Measurements from ENCODE around the gene KCNN2. TPM values are rescaled to one million over a fixed set of nuclear protein-coding genes. Genes with fewer than 3 reads are reported as not detected.

The KCNN2 gene
- total RNA-seq, 1 donor from 2014 or later, result 2.0 TPM

DNA sequence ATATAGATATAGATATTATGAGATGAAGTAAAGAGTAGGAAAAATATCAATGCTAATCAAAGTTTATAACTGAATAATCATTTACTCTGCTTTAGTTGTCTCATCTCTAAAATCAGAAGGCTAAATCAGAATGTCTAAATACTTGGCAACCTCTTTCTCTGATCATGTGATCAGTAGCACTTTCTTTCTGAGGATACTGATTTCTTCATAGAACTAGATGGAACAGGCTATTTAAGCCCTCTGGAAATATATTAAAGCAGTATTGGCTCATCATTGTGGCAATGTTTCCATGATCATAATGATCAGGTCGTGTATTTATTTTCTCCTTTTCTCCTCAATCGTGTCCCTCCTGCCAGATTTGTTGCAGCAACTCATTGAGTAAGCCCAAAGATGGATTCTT lies 109.7 kb downstream of the KCNN2 start:
- DNase-seq (ENCODE audit: low spot score, unreplicated experiment), result no peak
- Mint-ChIP-seq H3K27ac (no peak overlapping the region), H3K4me3 (ENCODE audit: low read depth) (no peak overlapping the region), H3K9me3 (ENCODE audit: low read depth) (no peaks in the 10 kb centered on the region), H3K4me1 (ENCODE audit: low read depth) (no peaks in the 10 kb centered on the region), H3K27me3 (no peaks in the 10 kb centered on the region), H3K36me3 (ENCODE audit: insufficient read depth) (no peaks in the 10 kb centered on the region)
- TF ChIP-seq, protein P1, sequence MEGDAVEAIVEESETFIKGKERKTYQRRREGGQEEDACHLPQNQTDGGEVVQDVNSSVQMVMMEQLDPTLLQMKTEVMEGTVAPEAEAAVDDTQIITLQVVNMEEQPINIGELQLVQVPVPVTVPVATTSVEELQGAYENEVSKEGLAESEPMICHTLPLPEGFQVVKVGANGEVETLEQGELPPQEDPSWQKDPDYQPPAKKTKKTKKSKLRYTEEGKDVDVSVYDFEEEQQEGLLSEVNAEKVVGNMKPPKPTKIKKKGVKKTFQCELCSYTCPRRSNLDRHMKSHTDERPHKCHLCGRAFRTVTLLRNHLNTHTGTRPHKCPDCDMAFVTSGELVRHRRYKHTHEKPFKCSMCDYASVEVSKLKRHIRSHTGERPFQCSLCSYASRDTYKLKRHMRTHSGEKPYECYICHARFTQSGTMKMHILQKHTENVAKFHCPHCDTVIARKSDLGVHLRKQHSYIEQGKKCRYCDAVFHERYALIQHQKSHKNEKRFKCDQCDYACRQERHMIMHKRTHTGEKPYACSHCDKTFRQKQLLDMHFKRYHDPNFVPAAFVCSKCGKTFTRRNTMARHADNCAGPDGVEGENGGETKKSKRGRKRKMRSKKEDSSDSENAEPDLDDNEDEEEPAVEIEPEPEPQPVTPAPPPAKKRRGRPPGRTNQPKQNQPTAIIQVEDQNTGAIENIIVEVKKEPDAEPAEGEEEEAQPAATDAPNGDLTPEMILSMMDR (IDR thresholded peaks at IDR 0.05; ENCODE audit: unreplicated experiment), result no peak

DNA sequence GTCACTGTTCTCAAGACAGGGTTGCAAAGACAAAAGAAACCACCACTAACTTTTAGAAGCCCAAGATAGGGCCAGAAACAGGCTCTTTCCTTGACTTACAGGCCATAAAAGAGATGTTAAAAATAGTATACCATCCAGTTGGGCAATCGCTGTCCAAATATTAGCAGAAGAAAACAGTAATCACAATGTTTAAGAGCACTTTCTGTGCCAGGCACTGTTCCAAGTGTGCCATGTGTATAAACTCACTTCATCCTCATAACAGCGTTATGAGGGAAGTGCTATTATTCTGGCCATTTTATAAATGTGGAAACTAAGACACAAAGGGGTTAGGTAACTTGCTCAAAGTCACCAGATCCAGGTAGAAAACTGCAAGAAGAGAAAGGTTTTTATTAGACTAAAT lies 111.7 kb downstream of the KCNN2 start:
- TF ChIP-seq, protein P1 (IDR thresholded peaks at IDR 0.05; ENCODE audit: unreplicated experiment), result no peak
- no peaks in the 10 kb centered on the region for H3K27me3 Mint-ChIP-seq
- peaks cover 7% of the 10 kb centered on the region for H3K9me3 Mint-ChIP-seq (ENCODE audit: low read depth)
- H3K36me3 Mint-ChIP-seq (ENCODE audit: insufficient read depth), result no peaks in the 10 kb centered on the region
- H3K4me3 Mint-ChIP-seq (ENCODE audit: low read depth), result no peak overlapping the region
- DNase-seq (ENCODE audit: low spot score, unreplicated experiment), result no peak
- no peak overlapping the region for H3K27ac Mint-ChIP-seq
- no peaks in the 10 kb centered on the region for H3K4me1 Mint-ChIP-seq (ENCODE audit: low read depth)

DNA sequence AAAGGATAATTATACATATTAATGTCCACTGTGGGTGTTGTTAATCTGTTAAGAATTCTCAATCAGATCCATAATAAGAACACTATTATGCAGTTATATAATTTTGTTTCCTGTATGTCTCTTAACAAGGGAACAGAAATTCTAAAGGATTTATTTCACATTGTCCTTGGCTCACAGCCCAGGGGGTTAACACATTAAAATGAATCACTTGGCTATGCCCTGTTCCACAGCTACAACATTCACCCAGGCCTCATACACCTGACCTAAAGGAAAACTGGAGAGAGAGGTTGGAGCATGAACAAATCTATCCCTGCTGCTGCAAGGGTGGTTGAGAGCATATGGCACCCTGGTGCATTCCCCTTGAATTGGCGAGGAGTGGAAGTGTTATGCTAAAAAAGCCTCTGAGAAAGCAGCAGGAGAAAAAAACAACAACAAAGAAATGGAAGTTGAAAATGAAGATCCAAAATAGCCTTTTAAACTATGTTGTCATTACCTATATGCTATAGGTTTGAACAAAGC lies 116.0 kb downstream of the KCNN2 start:
- H3K27ac Mint-ChIP-seq, result no peak overlapping the region
- no peak for DNase-seq (ENCODE audit: low spot score, unreplicated experiment)
- TF ChIP-seq, protein P1 (IDR thresholded peaks at IDR 0.05; ENCODE audit: unreplicated experiment), result no peak
- H3K9me3 Mint-ChIP-seq (ENCODE audit: low read depth), result peaks cover 24% of the 10 kb centered on the region
- peaks cover 3% of the 10 kb centered on the region for H3K36me3 Mint-ChIP-seq (ENCODE audit: insufficient read depth)
- no peak overlapping the region for H3K4me3 Mint-ChIP-seq (ENCODE audit: low read depth)
- H3K27me3 Mint-ChIP-seq, result no peaks in the 10 kb centered on the region
- H3K4me1 Mint-ChIP-seq (ENCODE audit: low read depth), result no peaks in the 10 kb centered on the region

DNA sequence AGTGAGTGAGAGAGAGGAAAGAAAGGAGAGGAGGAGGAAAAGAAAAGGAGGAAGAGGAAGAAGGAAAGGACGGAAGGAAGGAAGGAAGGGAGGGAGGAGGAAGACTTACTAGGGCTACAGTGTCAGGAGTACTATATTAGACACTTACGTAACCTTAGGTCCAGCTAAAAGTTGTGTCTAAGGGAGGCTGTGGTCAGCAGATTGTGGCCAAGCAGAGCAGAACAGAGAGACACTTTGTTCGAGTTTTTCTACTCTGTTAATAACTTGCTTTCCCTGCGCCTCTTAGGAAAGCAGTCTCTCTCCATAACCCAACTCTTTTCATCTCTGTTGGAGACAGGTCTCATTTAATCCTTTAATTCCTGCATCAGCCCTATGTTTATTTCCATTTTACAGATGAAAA lies 138.9 kb downstream of the KCNN2 start:
- H3K27me3 Mint-ChIP-seq, result no peaks in the 10 kb centered on the region
- DNase-seq (ENCODE audit: low spot score, unreplicated experiment), result no peak
- H3K9me3 Mint-ChIP-seq (ENCODE audit: low read depth), result no peaks in the 10 kb centered on the region
- H3K27ac Mint-ChIP-seq, result peak overlapping the region; percentile 35
- no peaks in the 10 kb centered on the region for H3K36me3 Mint-ChIP-seq (ENCODE audit: insufficient read depth)
- H3K4me3 Mint-ChIP-seq (ENCODE audit: low read depth), result no peak overlapping the region
- TF ChIP-seq, protein P1 (IDR thresholded peaks at IDR 0.05; ENCODE audit: unreplicated experiment), result no peak
- peaks cover 3% of the 10 kb centered on the region for H3K4me1 Mint-ChIP-seq (ENCODE audit: low read depth)

DNA sequence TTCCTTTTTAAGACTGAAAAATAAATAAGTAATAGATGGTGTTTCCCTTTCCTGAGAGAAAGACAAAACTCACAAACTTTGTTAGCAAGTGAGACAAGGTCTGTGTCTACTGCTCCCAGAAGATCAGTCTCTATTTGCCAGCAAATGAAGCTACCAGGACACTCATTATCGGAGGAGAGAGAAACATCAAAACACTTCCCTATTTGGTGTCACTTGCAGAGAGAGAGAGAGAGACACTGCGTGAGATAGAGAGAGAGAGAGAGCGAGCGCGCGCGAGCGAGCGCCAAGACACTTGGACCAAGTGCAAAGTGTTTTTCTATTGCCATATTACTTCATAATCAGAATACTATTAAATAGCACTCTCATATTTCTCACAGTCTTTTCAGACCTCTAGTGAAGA lies 142.7 kb downstream of the KCNN2 start:
- peaks cover 3% of the 10 kb centered on the region for H3K4me1 Mint-ChIP-seq (ENCODE audit: low read depth)
- TF ChIP-seq, protein P1 (IDR thresholded peaks at IDR 0.05; ENCODE audit: unreplicated experiment), result no peak
- DNase-seq (ENCODE audit: low spot score, unreplicated experiment), result no peak
- H3K9me3 Mint-ChIP-seq (ENCODE audit: low read depth), result no peaks in the 10 kb centered on the region
- H3K27me3 Mint-ChIP-seq, result no peaks in the 10 kb centered on the region
- H3K4me3 Mint-ChIP-seq (ENCODE audit: low read depth), result no peak overlapping the region
- no peaks in the 10 kb centered on the region for H3K36me3 Mint-ChIP-seq (ENCODE audit: insufficient read depth)
- H3K27ac Mint-ChIP-seq, result no peak overlapping the region

Data from progenitor cell of endocrine pancreas (in vitro differentiated cells).